Measurements from ENCODE around the gene ILF2. TPM values are rescaled to one million over a fixed set of nuclear protein-coding genes. Genes with fewer than 3 reads are reported as not detected.

ILF2 gene
- total and polyA plus RNA-seq, 2 of the 13 experiments (the other 11 are each of a cell fraction or from before 2014, with no cell fraction given), result 292 to 366 TPM

GRCh38 chr1:153679337-153680119 is 8.7 kb upstream of the ILF2 start (continued):
- TF ChIP-seq MNT (IDR thresholded peaks at IDR 0.05) (no peak), PAF1 (CRISPR knock-in tag; IDR thresholded peaks at IDR 0.05) (no peak), MLXIP (CRISPR knock-in tag; IDR thresholded peaks at IDR 0.05; ENCODE audit: borderline replicate concordance) (no peak), MIER2 (CRISPR knock-in tag; IDR thresholded peaks at IDR 0.05) (no peak), HOXA9 (CRISPR knock-in tag; IDR thresholded peaks at IDR 0.05; ENCODE audit: borderline replicate concordance) (peak; percentile 47), ZNF7 (CRISPR knock-in tag; IDR thresholded peaks at IDR 0.05) (no peak), ZFP82 (CRISPR knock-in tag; IDR thresholded peaks at IDR 0.05; ENCODE audit: borderline replicate concordance) (no peak), PRDM15 (CRISPR knock-in tag; IDR thresholded peaks at IDR 0.05) (peak; percentile 32; the same call in 1 of the 2 replicates), SKI (IDR thresholded peaks at IDR 0.05; ENCODE audit: partially characterized antibody) (no peak), BATF2 (CRISPR knock-in tag; IDR thresholded peaks at IDR 0.05) (no peak), ARNTL (CRISPR knock-in tag; IDR thresholded peaks at IDR 0.05) (no peak), EED (CRISPR knock-in tag; IDR thresholded peaks at IDR 0.05) (peak; percentile 22; the same call in 1 of the 2 replicates), ZMAT5 (CRISPR knock-in tag; IDR thresholded peaks at IDR 0.05; ENCODE audit: borderline replicate concordance, low read depth) (no peak), YY1 (IDR thresholded peaks at IDR 0.05; ENCODE audit: insufficient read depth, insufficient replicate concordance, low read depth, low read length) (no peak), ZNF230 (CRISPR knock-in tag; IDR thresholded peaks at IDR 0.05) (no peak), ZNF276 (CRISPR knock-in tag; IDR thresholded peaks at IDR 0.05; ENCODE audit: low read depth) (no peak)
